GM18526 (cell line): ENCODE measurements around the gene POLRMT.

Experiments
- POLR2A ChIP-seq: IDR thresholded peaks from 3 replicates; pipeline ENCODE4 v1.6.1; 2011; ENCODE audit not compliant: insufficient read length; ENCODE audit errors: extremely low read depth

Gene POLRMT

GRCh38 chr19:613732-614567 lies 19.4 kb downstream of the POLRMT start:
- no peak for TF ChIP-seq POLR2A

- no peak for TF ChIP-seq POLR2A
Measured at GRCh38 chr19:612941-613340, 20.4 kb downstream of the POLRMT start.

GRCh38 chr19:611481-611868 lies 21.9 kb downstream of the POLRMT start:
- TF ChIP-seq POLR2A: no peak

GRCh38 chr19:610801-611480 lies 22.4 kb downstream of the POLRMT start:
- TF ChIP-seq POLR2A: no peak

- TF ChIP-seq POLR2A: no peak
Measured at GRCh38 chr19:610071-610800, 23.1 kb downstream of the POLRMT start.

- TF ChIP-seq POLR2A: no peak
Measured at GRCh38 chr19:609004-609346, 24.4 kb downstream of the POLRMT start.

- no peak for TF ChIP-seq POLR2A
Measured at GRCh38 chr19:608155-609003, 25.0 kb downstream of the POLRMT start.

- TF ChIP-seq POLR2A: no peak
Measured at GRCh38 chr19:607301-608154, 25.8 kb downstream of the POLRMT start.

GRCh38 chr19:604355-604754 lies 29.0 kb downstream of the POLRMT start:
- TF ChIP-seq POLR2A: no peak

GRCh38 chr19:602391-603301 lies 30.7 kb downstream of the POLRMT start:
- no peak for TF ChIP-seq POLR2A

GRCh38 chr19:601790-602189 lies 31.5 kb downstream of the POLRMT start:
- TF ChIP-seq POLR2A: no peak

GRCh38 chr19:601310-601709 lies 32.0 kb downstream of the POLRMT start:
- TF ChIP-seq POLR2A: no peak
